SK-N-SH treated with all-trans-retinoic acid at 6 μM for 48 hours (cell line): ENCODE results near the gene TGM5.

Source experiments
- ATAC-seq: fragments of 200-7000 bp; cut with Tn5 transposase; 3 replicates; pipeline ENCODE4 v1.9.1; 2020; ENCODE audit warnings: mild to moderate bottlenecking, moderate library complexity
- ARNTL ChIP-seq: fragments of 450-650 bp; formaldehyde crosslinking; IDR thresholded peaks from 2 replicates; pipeline ENCODE4 v1.5.0; 2020; ENCODE audit warnings: low read depth, mild to moderate bottlenecking, moderate library complexity, borderline replicate concordance
- BACH2 ChIP-seq: fragments of 250-450 bp; sonication (Bioruptor Pico); IDR thresholded peaks from 2 replicates; pipeline ENCODE4 v1.9.0; 2021; ENCODE audit warnings: mild to moderate bottlenecking, borderline replicate concordance
- CSDC2 ChIP-seq: fragments of 250-450 bp; sonication (Bioruptor Pico); IDR thresholded peaks from 2 replicates; pipeline ENCODE4 v1.5.0; 2020; ENCODE audit warnings: mild to moderate bottlenecking, moderate library complexity
- ESRRG ChIP-seq: fragments of 250-450 bp; sonication (Bioruptor Pico); IDR thresholded peaks from 2 replicates; pipeline ENCODE4 v1.6.1; 2021; ENCODE audit warnings: mild to moderate bottlenecking
- GLIS3 ChIP-seq: fragments of 250-450 bp; sonication (Bioruptor Pico); IDR thresholded peaks from 2 replicates; pipeline ENCODE4 v1.5.0; 2020; ENCODE audit warnings: mild to moderate bottlenecking, moderate library complexity
- ISL1 ChIP-seq: fragments of 250-450 bp; sonication (Bioruptor Pico); IDR thresholded peaks from 2 replicates; pipeline ENCODE4 v2.1.2; 2022; ENCODE audit warnings: mild to moderate bottlenecking, moderate library complexity
- OSR1 ChIP-seq: fragments of 250-450 bp; sonication (Bioruptor Pico); IDR thresholded peaks from 2 replicates; pipeline ENCODE4 v1.8.0; 2022; ENCODE audit warnings: moderate library complexity, mild to moderate bottlenecking, inconsistent platforms
- PPARA ChIP-seq: fragments of 250-450 bp; sonication (Bioruptor Pico); IDR thresholded peaks from 2 replicates; pipeline ENCODE4 v1.5.0; 2020; ENCODE audit warnings: mild to moderate bottlenecking, borderline replicate concordance
- RARB ChIP-seq: fragments of 250-450 bp; sonication (Bioruptor Pico); IDR thresholded peaks from 2 replicates; pipeline ENCODE4 v1.8.0; 2021; ENCODE audit warnings: mild to moderate bottlenecking, moderate library complexity
- TCF4 ChIP-seq: fragments of 250-450 bp; sonication (Bioruptor Pico); IDR thresholded peaks from 2 replicates; pipeline ENCODE4 v1.8.0; 2021; ENCODE audit warnings: mild to moderate bottlenecking, moderate library complexity, borderline replicate concordance
- TOX ChIP-seq: fragments of 250-450 bp; sonication (Bioruptor Pico); IDR thresholded peaks from 2 replicates; pipeline ENCODE4 v1.8.0; 2021; ENCODE audit warnings: mild to moderate bottlenecking, moderate library complexity, borderline replicate concordance
- ZC3H10 ChIP-seq: fragments of 250-450 bp; sonication (Bioruptor Pico); IDR thresholded peaks from 2 replicates; pipeline ENCODE4 v1.5.1; 2021; ENCODE audit warnings: mild to moderate bottlenecking, moderate library complexity
- ZFP3 ChIP-seq: fragments of 250-450 bp; sonication (Bioruptor Pico); IDR thresholded peaks from 2 replicates; pipeline ENCODE4 v1.5.0; 2020; ENCODE audit warnings: mild to moderate bottlenecking, moderate library complexity
- ZNF565 ChIP-seq: fragments of 450-650 bp; formaldehyde crosslinking; conservative IDR thresholded peaks from 2 replicates; pipeline ENCODE4 v1.5.0; 2020; ENCODE audit warnings: low read depth, mild to moderate bottlenecking, moderate library complexity
- ZNF8 ChIP-seq: fragments of 450-650 bp; formaldehyde crosslinking; IDR thresholded peaks from 2 replicates; pipeline ENCODE4 v1.5.0; 2020; ENCODE audit warnings: mild to moderate bottlenecking, moderate library complexity
- TF ChIP-seq, protein P1 (sequence below): fragments of 250-450 bp; sonication (Bioruptor Pico); IDR thresholded peaks from 2 replicates; pipeline ENCODE4 v1.8.0; 2021; ENCODE audit warnings: low read depth, mild to moderate bottlenecking, moderate library complexity, borderline replicate concordance
- TF ChIP-seq, protein P2 (sequence below): fragments of 250-450 bp; sonication (Bioruptor Pico); IDR thresholded peaks from 2 replicates; pipeline ENCODE4 v1.5.1; 2020; ENCODE audit warnings: low read depth, mild to moderate bottlenecking, moderate library complexity
- TF ChIP-seq, protein P3 (sequence below): fragments of 250-450 bp; sonication (Bioruptor Pico); IDR thresholded peaks from 2 replicates; pipeline ENCODE4 v1.8.0; 2020; ENCODE audit warnings: mild to moderate bottlenecking, moderate library complexity, borderline replicate concordance
- TF ChIP-seq, protein P4 (sequence below): fragments of 250-450 bp; sonication (Bioruptor Pico); IDR thresholded peaks from 2 replicates; pipeline ENCODE4 v1.5.1; 2021; ENCODE audit warnings: mild to moderate bottlenecking, moderate library complexity

Gene TGM5

DNA sequence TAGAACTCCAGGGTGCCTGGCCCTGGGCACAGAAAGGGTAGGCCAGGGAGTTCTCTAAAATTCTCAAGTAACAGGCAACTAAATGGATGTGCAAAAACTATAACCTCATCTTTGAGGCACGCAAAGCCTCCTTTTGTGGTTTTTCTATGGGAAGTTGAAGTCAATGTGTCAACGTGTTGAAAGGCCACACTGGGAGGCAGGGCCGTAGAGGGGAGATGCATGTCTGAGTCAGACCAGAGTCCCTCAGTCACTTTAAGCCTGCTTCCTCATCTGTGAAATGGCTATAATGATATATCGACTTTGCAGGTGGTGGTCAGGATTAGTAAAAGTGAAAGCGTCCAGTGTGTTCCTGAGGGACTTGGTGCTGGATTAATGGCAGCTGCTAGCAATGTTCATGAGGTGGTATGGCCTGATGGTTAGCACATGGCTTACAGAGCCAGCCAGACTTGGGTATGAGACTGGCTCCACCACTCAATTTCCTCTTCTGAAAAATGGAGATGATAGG lies 17.0 kb downstream of the TGM5 start:
- ATAC-seq = peak; percentile 35; the same call in 1 of the 3 replicates
- TF ChIP-seq ZC3H10 (CRISPR knock-in tag) (no peak), OSR1 (no peak), ZFP3 (CRISPR knock-in tag) (no peak), ZNF8 (no peak), ISL1 (CRISPR knock-in tag) (no peak), ARNTL (CRISPR knock-in tag) (no peak), BACH2 (no peak), PPARA (CRISPR knock-in tag) (no peak), TOX (no peak), ZNF565 (CRISPR knock-in tag) (no peak)
- TF ChIP-seq, protein P1, sequence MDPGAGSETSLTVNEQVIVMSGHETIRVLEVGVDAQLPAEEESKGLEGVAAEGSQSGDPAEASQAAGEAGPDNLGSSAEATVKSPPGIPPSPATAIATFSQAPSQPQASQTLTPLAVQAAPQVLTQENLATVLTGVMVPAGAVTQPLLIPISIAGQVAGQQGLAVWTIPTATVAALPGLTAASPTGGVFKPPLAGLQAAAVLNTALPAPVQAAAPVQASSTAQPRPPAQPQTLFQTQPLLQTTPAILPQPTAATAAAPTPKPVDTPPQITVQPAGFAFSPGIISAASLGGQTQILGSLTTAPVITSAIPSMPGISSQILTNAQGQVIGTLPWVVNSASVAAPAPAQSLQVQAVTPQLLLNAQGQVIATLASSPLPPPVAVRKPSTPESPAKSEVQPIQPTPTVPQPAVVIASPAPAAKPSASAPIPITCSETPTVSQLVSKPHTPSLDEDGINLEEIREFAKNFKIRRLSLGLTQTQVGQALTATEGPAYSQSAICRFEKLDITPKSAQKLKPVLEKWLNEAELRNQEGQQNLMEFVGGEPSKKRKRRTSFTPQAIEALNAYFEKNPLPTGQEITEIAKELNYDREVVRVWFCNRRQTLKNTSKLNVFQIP (CRISPR knock-in tag) = no peak
- TF ChIP-seq, protein P2, sequence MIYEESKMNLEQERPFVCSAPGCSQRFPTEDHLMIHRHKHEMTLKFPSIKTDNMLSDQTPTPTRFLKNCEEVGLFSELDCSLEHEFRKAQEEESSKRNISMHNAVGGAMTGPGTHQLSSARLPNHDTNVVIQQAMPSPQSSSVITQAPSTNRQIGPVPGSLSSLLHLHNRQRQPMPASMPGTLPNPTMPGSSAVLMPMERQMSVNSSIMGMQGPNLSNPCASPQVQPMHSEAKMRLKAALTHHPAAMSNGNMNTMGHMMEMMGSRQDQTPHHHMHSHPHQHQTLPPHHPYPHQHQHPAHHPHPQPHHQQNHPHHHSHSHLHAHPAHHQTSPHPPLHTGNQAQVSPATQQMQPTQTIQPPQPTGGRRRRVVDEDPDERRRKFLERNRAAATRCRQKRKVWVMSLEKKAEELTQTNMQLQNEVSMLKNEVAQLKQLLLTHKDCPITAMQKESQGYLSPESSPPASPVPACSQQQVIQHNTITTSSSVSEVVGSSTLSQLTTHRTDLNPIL (CRISPR knock-in tag) = no peak
- TF ChIP-seq, protein P3, sequence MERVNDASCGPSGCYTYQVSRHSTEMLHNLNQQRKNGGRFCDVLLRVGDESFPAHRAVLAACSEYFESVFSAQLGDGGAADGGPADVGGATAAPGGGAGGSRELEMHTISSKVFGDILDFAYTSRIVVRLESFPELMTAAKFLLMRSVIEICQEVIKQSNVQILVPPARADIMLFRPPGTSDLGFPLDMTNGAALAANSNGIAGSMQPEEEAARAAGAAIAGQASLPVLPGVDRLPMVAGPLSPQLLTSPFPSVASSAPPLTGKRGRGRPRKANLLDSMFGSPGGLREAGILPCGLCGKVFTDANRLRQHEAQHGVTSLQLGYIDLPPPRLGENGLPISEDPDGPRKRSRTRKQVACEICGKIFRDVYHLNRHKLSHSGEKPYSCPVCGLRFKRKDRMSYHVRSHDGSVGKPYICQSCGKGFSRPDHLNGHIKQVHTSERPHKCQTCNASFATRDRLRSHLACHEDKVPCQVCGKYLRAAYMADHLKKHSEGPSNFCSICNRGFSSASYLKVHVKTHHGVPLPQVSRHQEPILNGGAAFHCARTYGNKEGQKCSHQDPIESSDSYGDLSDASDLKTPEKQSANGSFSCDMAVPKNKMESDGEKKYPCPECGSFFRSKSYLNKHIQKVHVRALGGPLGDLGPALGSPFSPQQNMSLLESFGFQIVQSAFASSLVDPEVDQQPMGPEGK (CRISPR knock-in tag) = no peak
- TF ChIP-seq, protein P4, sequence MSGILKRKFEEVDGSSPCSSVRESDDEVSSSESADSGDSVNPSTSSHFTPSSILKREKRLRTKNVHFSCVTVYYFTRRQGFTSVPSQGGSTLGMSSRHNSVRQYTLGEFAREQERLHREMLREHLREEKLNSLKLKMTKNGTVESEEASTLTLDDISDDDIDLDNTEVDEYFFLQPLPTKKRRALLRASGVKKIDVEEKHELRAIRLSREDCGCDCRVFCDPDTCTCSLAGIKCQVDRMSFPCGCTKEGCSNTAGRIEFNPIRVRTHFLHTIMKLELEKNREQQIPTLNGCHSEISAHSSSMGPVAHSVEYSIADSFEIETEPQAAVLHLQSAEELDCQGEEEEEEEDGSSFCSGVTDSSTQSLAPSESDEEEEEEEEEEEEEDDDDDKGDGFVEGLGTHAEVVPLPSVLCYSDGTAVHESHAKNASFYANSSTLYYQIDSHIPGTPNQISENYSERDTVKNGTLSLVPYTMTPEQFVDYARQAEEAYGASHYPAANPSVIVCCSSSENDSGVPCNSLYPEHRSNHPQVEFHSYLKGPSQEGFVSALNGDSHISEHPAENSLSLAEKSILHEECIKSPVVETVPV = no peak

DNA sequence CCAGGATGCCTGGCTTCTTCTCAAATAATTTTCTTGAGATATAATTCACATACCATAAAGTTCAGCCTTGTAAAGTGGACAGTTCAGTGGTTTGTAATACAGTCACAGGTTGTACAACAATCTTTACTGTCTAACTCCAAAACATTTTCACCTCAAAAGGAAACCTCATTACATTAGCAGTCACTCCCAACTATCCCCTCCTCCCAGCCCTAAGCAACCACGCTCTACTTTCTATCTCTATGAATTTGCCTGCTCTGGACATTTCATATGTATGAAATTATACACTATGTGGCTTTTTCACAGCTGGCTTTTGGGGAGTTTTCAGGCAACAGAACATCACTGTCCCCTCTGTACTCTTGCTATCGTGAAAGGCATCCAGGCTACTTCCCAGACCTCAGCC lies 17.5 kb downstream of the TGM5 start:
- ATAC-seq = no peak
- TF ChIP-seq GLIS3 (CRISPR knock-in tag) (no peak), ARNTL (CRISPR knock-in tag) (no peak), ZNF8 (no peak), PPARA (CRISPR knock-in tag) (no peak), ESRRG (CRISPR knock-in tag) (no peak), ZNF565 (CRISPR knock-in tag) (no peak)

DNA sequence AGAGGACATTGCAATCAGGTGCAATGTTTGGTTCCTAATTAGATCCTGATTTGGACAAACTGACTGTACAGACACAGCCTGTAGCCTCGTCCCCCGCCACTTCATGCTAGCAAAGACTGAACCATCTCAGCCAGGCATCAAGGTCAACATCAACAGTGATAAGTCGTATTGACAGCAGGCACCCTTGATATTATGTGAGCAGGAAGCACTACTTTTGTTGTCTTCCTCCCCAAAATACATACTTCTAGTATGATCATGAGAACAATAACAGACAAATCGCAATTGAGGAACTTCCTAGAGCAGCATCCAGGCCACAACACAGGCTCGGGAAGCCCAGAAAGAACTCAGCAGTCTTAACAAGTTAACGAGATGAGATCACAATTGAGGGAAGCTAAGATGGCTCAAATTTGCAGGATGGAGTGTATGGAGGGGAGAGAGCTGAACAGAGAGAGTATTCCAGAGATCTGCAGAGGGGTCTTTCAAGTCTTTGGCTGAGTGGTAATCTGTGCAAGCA lies 20.4 kb downstream of the TGM5 start:
- TF ChIP-seq RARB (CRISPR knock-in tag) = no peak
- TF ChIP-seq ZC3H10 (CRISPR knock-in tag) = no peak
- no peak for TF ChIP-seq TCF4 (CRISPR knock-in tag)
- no peak for TF ChIP-seq ZNF8
- TF ChIP-seq ESRRG (CRISPR knock-in tag) = no peak
- TF ChIP-seq, protein P2 (CRISPR knock-in tag) = no peak
- no peak for TF ChIP-seq CSDC2
- no peak for TF ChIP-seq OSR1
- TF ChIP-seq, protein P4 = no peak
- no peak for TF ChIP-seq GLIS3 (CRISPR knock-in tag)
- TF ChIP-seq BACH2 = no peak
- ATAC-seq = no peak
